Endothelial cell of umbilical vein (primary cell): Measurements from ENCODE around the gene RFX6.

Experiments
- EZH2 ChIP-seq: IDR thresholded peaks from 2 replicates; pipeline ENCODE4 v1.6.1; 2012; ENCODE audit warnings: borderline replicate concordance, low read depth, mild to moderate bottlenecking, moderate library complexity, low read length, inconsistent platforms; ENCODE audit not compliant: severe bottlenecking
- POLR2A ChIP-seq: IDR thresholded peaks from 2 replicates; pipeline ENCODE4 v1.6.1; 2012; ENCODE audit warnings: low read depth, mild to moderate bottlenecking, control low read depth, low read length
- TF ChIP-seq, protein P1 (sequence below), 2 donors: IDR thresholded peaks; 1 replicate in 1 of 2; 2 replicates in 1 of 2; pipeline ENCODE4 v1.5.1; 2011; ENCODE audit warnings: low read length in 2 of 2, mild to moderate bottlenecking in 2 of 2, moderate library complexity in 2 of 2, control low read depth in 1 of 2, inconsistent platforms in 1 of 2, low read depth in 1 of 2; ENCODE audit not compliant: insufficient read depth in 1 of 2; ENCODE audit errors: extremely low read depth in 1 of 2
- TF ChIP-seq, protein P2 (sequence below): IDR thresholded peaks from 2 replicates; pipeline ENCODE4 v1.6.1; 2011; ENCODE audit not compliant: insufficient read depth, insufficient read length

- TF ChIP-seq, protein P1, sequence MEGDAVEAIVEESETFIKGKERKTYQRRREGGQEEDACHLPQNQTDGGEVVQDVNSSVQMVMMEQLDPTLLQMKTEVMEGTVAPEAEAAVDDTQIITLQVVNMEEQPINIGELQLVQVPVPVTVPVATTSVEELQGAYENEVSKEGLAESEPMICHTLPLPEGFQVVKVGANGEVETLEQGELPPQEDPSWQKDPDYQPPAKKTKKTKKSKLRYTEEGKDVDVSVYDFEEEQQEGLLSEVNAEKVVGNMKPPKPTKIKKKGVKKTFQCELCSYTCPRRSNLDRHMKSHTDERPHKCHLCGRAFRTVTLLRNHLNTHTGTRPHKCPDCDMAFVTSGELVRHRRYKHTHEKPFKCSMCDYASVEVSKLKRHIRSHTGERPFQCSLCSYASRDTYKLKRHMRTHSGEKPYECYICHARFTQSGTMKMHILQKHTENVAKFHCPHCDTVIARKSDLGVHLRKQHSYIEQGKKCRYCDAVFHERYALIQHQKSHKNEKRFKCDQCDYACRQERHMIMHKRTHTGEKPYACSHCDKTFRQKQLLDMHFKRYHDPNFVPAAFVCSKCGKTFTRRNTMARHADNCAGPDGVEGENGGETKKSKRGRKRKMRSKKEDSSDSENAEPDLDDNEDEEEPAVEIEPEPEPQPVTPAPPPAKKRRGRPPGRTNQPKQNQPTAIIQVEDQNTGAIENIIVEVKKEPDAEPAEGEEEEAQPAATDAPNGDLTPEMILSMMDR (IDR thresholded peaks at IDR 0.05; ENCODE audit: extremely low read depth in 1 of 2, insufficient read depth in 1 of 2, low read depth in 1 of 2, low read length in 2 of 2): no peak
- TF ChIP-seq, protein P2, sequence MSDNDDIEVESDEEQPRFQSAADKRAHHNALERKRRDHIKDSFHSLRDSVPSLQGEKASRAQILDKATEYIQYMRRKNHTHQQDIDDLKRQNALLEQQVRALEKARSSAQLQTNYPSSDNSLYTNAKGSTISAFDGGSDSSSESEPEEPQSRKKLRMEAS: no peak
- no peak for TF ChIP-seq EZH2
- TF ChIP-seq POLR2A: no peak
Observed at GRCh38 chr6:116931456-116931855, 54.4 kb downstream of the RFX6 start.
